Measurements from ENCODE around the gene LHPP.

LHPP gene

DNA sequence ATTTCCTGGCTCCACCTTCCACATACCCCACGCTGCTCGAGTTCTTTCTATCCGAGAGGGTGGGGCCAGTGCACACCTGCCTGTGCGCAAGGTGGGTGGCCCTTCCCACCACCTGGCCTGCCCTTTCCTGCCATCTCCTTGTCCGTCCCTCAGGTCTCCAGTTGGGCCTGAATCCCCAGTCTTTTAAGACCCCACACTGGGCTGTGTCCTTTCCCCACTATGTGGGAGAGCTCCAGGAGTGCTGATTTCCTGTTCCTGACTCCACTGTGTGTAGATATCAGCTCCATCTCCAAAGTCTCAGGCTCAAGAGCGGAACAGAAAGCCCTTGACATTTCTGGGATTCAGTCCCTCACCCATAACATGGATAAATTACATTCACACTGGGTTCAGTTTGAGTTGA, 20.1 kb downstream of the LHPP start:
- no peak overlapping the region for H3K4me3 ChIP-seq (IDR thresholded peaks at IDR 0.05; ENCODE audit: insufficient read depth, low read depth, low read length)
- H3K36me3 ChIP-seq (ENCODE audit: insufficient read depth) = no peaks in the 10 kb centered on the region
- TF ChIP-seq, protein P1, sequence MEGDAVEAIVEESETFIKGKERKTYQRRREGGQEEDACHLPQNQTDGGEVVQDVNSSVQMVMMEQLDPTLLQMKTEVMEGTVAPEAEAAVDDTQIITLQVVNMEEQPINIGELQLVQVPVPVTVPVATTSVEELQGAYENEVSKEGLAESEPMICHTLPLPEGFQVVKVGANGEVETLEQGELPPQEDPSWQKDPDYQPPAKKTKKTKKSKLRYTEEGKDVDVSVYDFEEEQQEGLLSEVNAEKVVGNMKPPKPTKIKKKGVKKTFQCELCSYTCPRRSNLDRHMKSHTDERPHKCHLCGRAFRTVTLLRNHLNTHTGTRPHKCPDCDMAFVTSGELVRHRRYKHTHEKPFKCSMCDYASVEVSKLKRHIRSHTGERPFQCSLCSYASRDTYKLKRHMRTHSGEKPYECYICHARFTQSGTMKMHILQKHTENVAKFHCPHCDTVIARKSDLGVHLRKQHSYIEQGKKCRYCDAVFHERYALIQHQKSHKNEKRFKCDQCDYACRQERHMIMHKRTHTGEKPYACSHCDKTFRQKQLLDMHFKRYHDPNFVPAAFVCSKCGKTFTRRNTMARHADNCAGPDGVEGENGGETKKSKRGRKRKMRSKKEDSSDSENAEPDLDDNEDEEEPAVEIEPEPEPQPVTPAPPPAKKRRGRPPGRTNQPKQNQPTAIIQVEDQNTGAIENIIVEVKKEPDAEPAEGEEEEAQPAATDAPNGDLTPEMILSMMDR (conservative IDR thresholded peaks at IDR 0.05; ENCODE audit: low read depth, low read length) = no peak
- no peak overlapping the region for H3K9ac ChIP-seq
- no peaks in the 10 kb centered on the region for H3K79me2 ChIP-seq (ENCODE audit: insufficient read depth, low read depth)
- H3K4me2 ChIP-seq = no peak overlapping the region
- H3K4me1 ChIP-seq (ENCODE audit: low read depth, poor library complexity, severe bottlenecking) = no peaks in the 10 kb centered on the region
- H2AFZ ChIP-seq (ENCODE audit: low read depth) = no peak overlapping the region
- H3K27me3 ChIP-seq (ENCODE audit: insufficient read depth, low read depth) = no peaks in the 10 kb centered on the region
- H4K20me1 ChIP-seq (ENCODE audit: insufficient read depth) = no peaks in the 10 kb centered on the region
- H3K27ac ChIP-seq = no peak overlapping the region

DNA sequence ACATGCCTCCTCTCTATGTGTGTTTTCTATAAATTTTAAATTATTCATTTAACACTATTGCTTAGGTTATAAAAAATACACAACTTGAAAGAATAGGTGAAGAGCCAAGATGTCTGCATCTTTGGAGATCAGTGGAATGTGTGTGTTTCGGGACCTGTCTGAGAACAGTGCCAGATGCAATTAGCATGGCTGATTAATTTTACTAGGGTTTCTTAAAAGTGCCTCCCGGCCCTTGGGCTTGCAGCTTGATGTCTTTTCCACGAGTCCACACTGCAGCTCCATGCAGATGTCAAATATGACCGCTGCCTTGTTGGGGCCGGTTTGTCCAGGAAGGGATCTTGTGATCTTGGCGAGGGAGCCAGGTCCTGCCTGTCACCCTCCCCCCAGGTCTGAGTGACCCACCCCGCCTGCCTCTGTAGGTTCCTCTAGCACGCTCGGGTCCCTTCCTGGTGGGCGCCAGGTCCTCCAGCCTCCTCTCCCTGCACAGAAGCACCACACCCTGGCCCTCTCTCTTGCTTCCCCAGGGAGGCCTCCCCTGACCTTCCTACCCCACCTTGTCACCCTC, 20.7 kb downstream of the LHPP start:
- TF ChIP-seq, protein P1 (conservative IDR thresholded peaks at IDR 0.05; ENCODE audit: low read depth, low read length) = no peak
- Histone ChIP-seq H3K27me3 (ENCODE audit: insufficient read depth, low read depth) (no peaks in the 10 kb centered on the region), H3K4me1 (ENCODE audit: low read depth, poor library complexity, severe bottlenecking) (no peaks in the 10 kb centered on the region), H2AFZ (ENCODE audit: low read depth) (no peak overlapping the region), H3K9ac (no peak overlapping the region), H3K79me2 (ENCODE audit: insufficient read depth, low read depth) (no peaks in the 10 kb centered on the region), H3K4me3 (IDR thresholded peaks at IDR 0.05; ENCODE audit: insufficient read depth, low read depth, low read length) (no peak overlapping the region), H4K20me1 (ENCODE audit: insufficient read depth) (no peaks in the 10 kb centered on the region), H3K27ac (no peak overlapping the region), H3K36me3 (ENCODE audit: insufficient read depth) (no peaks in the 10 kb centered on the region), H3K4me2 (no peak overlapping the region)

DNA sequence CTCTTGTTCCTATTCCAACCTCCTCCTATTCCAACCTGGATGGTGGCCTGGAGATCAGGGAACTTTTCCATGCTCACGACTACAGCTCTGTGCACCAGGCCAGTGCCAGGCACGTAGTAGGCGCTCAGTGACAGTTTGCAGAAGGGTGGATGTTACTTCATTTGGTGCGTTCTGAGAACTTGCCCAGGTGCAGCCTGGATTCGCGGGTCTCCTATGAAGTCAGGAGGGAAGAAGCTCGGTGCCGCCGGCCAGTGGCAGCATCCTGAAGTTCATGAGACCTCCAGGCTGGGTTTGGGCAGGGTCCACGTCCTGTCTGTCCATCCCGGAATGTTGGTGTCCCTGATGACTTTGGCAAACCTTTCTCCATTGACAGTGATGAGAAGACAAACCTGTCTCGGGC, 21.3 kb downstream of the LHPP start:
- no peaks in the 10 kb centered on the region for H3K36me3 ChIP-seq (ENCODE audit: insufficient read depth)
- H3K4me1 ChIP-seq (ENCODE audit: low read depth, poor library complexity, severe bottlenecking) = no peaks in the 10 kb centered on the region
- H4K20me1 ChIP-seq (ENCODE audit: insufficient read depth) = no peaks in the 10 kb centered on the region
- H3K4me3 ChIP-seq (IDR thresholded peaks at IDR 0.05; ENCODE audit: insufficient read depth, low read depth, low read length) = no peak overlapping the region
- H3K9ac ChIP-seq = no peak overlapping the region
- H3K27me3 ChIP-seq (ENCODE audit: insufficient read depth, low read depth) = no peaks in the 10 kb centered on the region
- no peak overlapping the region for H3K27ac ChIP-seq
- H3K4me2 ChIP-seq = no peak overlapping the region
- H2AFZ ChIP-seq (ENCODE audit: low read depth) = no peak overlapping the region
- no peaks in the 10 kb centered on the region for H3K79me2 ChIP-seq (ENCODE audit: insufficient read depth, low read depth)
- TF ChIP-seq, protein P1 (conservative IDR thresholded peaks at IDR 0.05; ENCODE audit: low read depth, low read length) = no peak

DNA sequence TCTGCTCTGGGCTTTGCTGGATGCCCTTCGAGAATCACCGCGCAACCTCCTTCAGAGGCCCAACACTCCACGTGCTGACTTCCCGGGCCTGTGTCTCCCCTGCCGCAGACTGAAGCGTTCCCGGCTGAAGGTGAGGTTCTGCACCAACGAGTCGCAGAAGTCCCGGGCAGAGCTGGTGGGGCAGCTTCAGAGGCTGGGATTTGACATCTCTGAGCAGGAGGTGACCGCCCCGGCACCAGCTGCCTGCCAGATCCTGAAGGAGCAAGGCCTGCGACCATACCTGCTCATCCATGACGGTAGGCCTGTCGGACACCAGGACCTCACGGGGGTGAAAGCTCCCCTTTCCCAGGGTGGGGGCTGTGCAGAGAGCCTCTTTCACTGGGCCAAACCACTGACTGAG, 22.4 kb downstream of the LHPP start:
- H4K20me1 ChIP-seq (ENCODE audit: insufficient read depth) = no peaks in the 10 kb centered on the region
- H3K4me1 ChIP-seq (ENCODE audit: low read depth, poor library complexity, severe bottlenecking) = no peaks in the 10 kb centered on the region
- no peak overlapping the region for H3K4me2 ChIP-seq
- no peak overlapping the region for H2AFZ ChIP-seq (ENCODE audit: low read depth)
- TF ChIP-seq, protein P1 (conservative IDR thresholded peaks at IDR 0.05; ENCODE audit: low read depth, low read length) = no peak
- no peak overlapping the region for H3K4me3 ChIP-seq (IDR thresholded peaks at IDR 0.05; ENCODE audit: insufficient read depth, low read depth, low read length)
- no peaks in the 10 kb centered on the region for H3K79me2 ChIP-seq (ENCODE audit: insufficient read depth, low read depth)
- H3K27me3 ChIP-seq (ENCODE audit: insufficient read depth, low read depth) = no peaks in the 10 kb centered on the region
- no peak overlapping the region for H3K27ac ChIP-seq
- no peaks in the 10 kb centered on the region for H3K36me3 ChIP-seq (ENCODE audit: insufficient read depth)
- H3K9ac ChIP-seq = no peak overlapping the region
